ENCODE data around the gene CDKN1B.

CDKN1B gene

GRCh38 chr12:12724421-12725085 is 7.4 kb downstream of the CDKN1B start:
- no peak for DNase-seq
- Histone ChIP-seq H3K4me3 (peak overlapping the region; percentile 83 to 86), H3K27ac (peak overlapping the region; percentile 99 to 100), H3K9me3 (no peaks in the 10 kb centered on the region), H3K4me1 (peaks cover 0 to 44% (median 22%) of the 10 kb centered on the region in 4 donors), H3K36me3 (peaks cover 15 to 27% (median 25%) of the 10 kb centered on the region in 3 donors), H3K27me3 (no peaks in the 10 kb centered on the region)
- TF ChIP-seq CTCF (IDR thresholded peaks at IDR 0.05), result no peak
- intact Hi-C loops (cut with DNase I; ENCODE audit: low total_unique reads), result loop anchor here (10.0 kb wide), 1 partner anchor 170 kb away; the partner anchor contains the start of gene GPRC5A

GRCh38 chr12:12725086-12725955 is 8.2 kb downstream of the CDKN1B start:
- DNase-seq, result peak; percentile 98
- no peaks in the 10 kb centered on the region for H3K27me3 ChIP-seq
- intact Hi-C loops (cut with DNase I; ENCODE audit: low total_unique reads), result loop anchor here (10.0 kb wide), 1 partner anchor 169 kb away; the partner anchor contains the start of gene GPRC5A
- peak overlapping the region; percentile 99 to 100 for H3K27ac ChIP-seq
- TF ChIP-seq CTCF (IDR thresholded peaks at IDR 0.05), result peak in 1 of 2 experiments; percentile 19
- peaks cover 0 to 36% (median 16%) of the 10 kb centered on the region in 4 donors for H3K4me1 ChIP-seq
- peak overlapping the region; percentile 83 to 86 for H3K4me3 ChIP-seq
- H3K9me3 ChIP-seq, result no peaks in the 10 kb centered on the region
- peaks cover 12 to 19% (median 18%) of the 10 kb centered on the region in 3 donors for H3K36me3 ChIP-seq

GRCh38 chr12:12725956-12726554 is 8.9 kb downstream of the CDKN1B start:
- Histone ChIP-seq H3K9me3 (no peaks in the 10 kb centered on the region), H3K27me3 (no peaks in the 10 kb centered on the region), H3K36me3 (peaks cover 4 to 12% (median 11%) of the 10 kb centered on the region in 3 donors), H3K4me3 (peak overlapping the region; percentile 83 to 86), H3K4me1 (peaks cover 0 to 29% (median 11%) of the 10 kb centered on the region in 4 donors), H3K27ac (peak overlapping the region; percentile 99 to 100)
- intact Hi-C loops (cut with DNase I; ENCODE audit: low total_unique reads), result loop anchor here (10.0 kb wide), 1 partner anchor 169 kb away; the partner anchor contains the start of gene GPRC5A
- no peak for TF ChIP-seq CTCF (IDR thresholded peaks at IDR 0.05)
- DNase-seq, result no peak

GRCh38 chr12:12726555-12727093 is 9.5 kb downstream of the CDKN1B start:
- H3K27me3 ChIP-seq, result no peaks in the 10 kb centered on the region
- H3K27ac ChIP-seq, result peak overlapping the region; percentile 99 to 100
- H3K4me3 ChIP-seq, result peak overlapping the region; percentile 83 to 86
- H3K4me1 ChIP-seq, result peaks cover 0 to 23% (median 8%) of the 10 kb centered on the region in 4 donors
- no peak for TF ChIP-seq CTCF (IDR thresholded peaks at IDR 0.05)
- intact Hi-C loops (cut with DNase I; ENCODE audit: low total_unique reads), result loop anchor here (10.0 kb wide), 1 partner anchor 168 kb away; the partner anchor contains the start of gene GPRC5A
- H3K36me3 ChIP-seq, result peaks cover 0 to 6% (median 5%) of the 10 kb centered on the region in 3 donors
- peak in 1 of 2 donors; percentile 33 for DNase-seq
- no peaks in the 10 kb centered on the region for H3K9me3 ChIP-seq

GRCh38 chr12:12731178-12731577 is 14.0 kb downstream of the CDKN1B start:
- no peak overlapping the region for H3K27ac ChIP-seq
- no peak for TF ChIP-seq CTCF (IDR thresholded peaks at IDR 0.05)
- H3K9me3 ChIP-seq, result no peaks in the 10 kb centered on the region
- H3K4me3 ChIP-seq, result no peak overlapping the region
- no peaks in the 10 kb centered on the region for H3K36me3 ChIP-seq
- no peaks in the 10 kb centered on the region for H3K27me3 ChIP-seq
- H3K4me1 ChIP-seq, result peaks cover 0 to 37% (median 17%) of the 10 kb centered on the region in 4 donors
- DNase-seq, result no peak
- intact Hi-C loops (cut with DNase I; ENCODE audit: low total_unique reads), result no loop called here
